ENCODE measurements around the gene ZC3H7A. TPM values are rescaled to one million over a fixed set of nuclear protein-coding genes. Genes with fewer than 3 reads are reported as not detected.

ZC3H7A gene
- total RNA-seq, 1 donor from 2014 or later: 53.2 TPM

- no peak for DNase-seq (ENCODE audit: low read depth in 2 of 2)
Measured at GRCh38 chr16:11738742-11739544, 58.1 kb downstream of the ZC3H7A start.

- DNase-seq (ENCODE audit: low read depth in 2 of 2): no peak
Measured at GRCh38 chr16:11737713-11738112, 59.3 kb downstream of the ZC3H7A start.

- DNase-seq (ENCODE audit: low read depth in 2 of 2): no peak
Measured at GRCh38 chr16:11736903-11737302, 60.2 kb downstream of the ZC3H7A start.

GRCh38 chr16:11735787-11736186 is 61.3 kb downstream of the ZC3H7A start:
- DNase-seq (ENCODE audit: low read depth in 2 of 2): no peak

- DNase-seq (ENCODE audit: low read depth in 2 of 2): no peak
Measured at GRCh38 chr16:11734653-11735043, 62.4 kb downstream of the ZC3H7A start.

GRCh38 chr16:11734025-11734652 is 62.9 kb downstream of the ZC3H7A start:
- DNase-seq (ENCODE audit: low read depth in 2 of 2): no peak

- no peak for DNase-seq (ENCODE audit: low read depth in 2 of 2)
Measured at GRCh38 chr16:11731222-11731621, 65.8 kb downstream of the ZC3H7A start.

GRCh38 chr16:11729787-11730186 is 67.3 kb downstream of the ZC3H7A start:
- no peak for DNase-seq (ENCODE audit: low read depth in 2 of 2)

- DNase-seq (ENCODE audit: low read depth in 2 of 2): no peak
Measured at GRCh38 chr16:11727796-11728543, 69.1 kb downstream of the ZC3H7A start.

GRCh38 chr16:11726008-11726407 is 71.0 kb downstream of the ZC3H7A start:
- no peak for DNase-seq (ENCODE audit: low read depth in 2 of 2)

- DNase-seq (ENCODE audit: low read depth in 2 of 2): no peak
Measured at GRCh38 chr16:11725457-11725856, 71.6 kb downstream of the ZC3H7A start.

- no peak for DNase-seq (ENCODE audit: low read depth in 2 of 2)
Measured at GRCh38 chr16:11722468-11722808, 74.6 kb downstream of the ZC3H7A start.

- no peak for DNase-seq (ENCODE audit: low read depth in 2 of 2)
Measured at GRCh38 chr16:11721781-11722467, 75.1 kb downstream of the ZC3H7A start.

GRCh38 chr16:11719762-11720161 is 77.3 kb downstream of the ZC3H7A start:
- no peak for DNase-seq (ENCODE audit: low read depth in 2 of 2)

GRCh38 chr16:11719171-11719570 is 77.9 kb downstream of the ZC3H7A start:
- DNase-seq (ENCODE audit: low read depth in 2 of 2): no peak

GRCh38 chr16:11717811-11718210 is 79.2 kb downstream of the ZC3H7A start:
- DNase-seq (ENCODE audit: low read depth in 2 of 2): no peak

GRCh38 chr16:11716336-11716735 is 80.7 kb downstream of the ZC3H7A start:
- no peak for DNase-seq (ENCODE audit: low read depth in 2 of 2)

- DNase-seq (ENCODE audit: low read depth in 2 of 2): no peak
Measured at GRCh38 chr16:11715246-11715947, 81.7 kb downstream of the ZC3H7A start.

GRCh38 chr16:11712122-11712521 is 84.9 kb downstream of the ZC3H7A start:
- DNase-seq (ENCODE audit: low read depth in 2 of 2): no peak

- no peak for DNase-seq (ENCODE audit: low read depth in 2 of 2)
Measured at GRCh38 chr16:11711662-11712061, 85.4 kb downstream of the ZC3H7A start.

- DNase-seq (ENCODE audit: low read depth in 2 of 2): no peak
Measured at GRCh38 chr16:11708421-11708820, 88.6 kb downstream of the ZC3H7A start.
